ENCODE results near the gene MYEOV.

GRCh38 chr11:69283446-69283845, 10.5 kb upstream of the MYEOV start:
- no peak for TF ChIP-seq CTCF (conservative IDR thresholded peaks at IDR 0.05; ENCODE audit: low read depth in 2 of 2)
- no peak for TF ChIP-seq EZH2phosphoT487 (IDR thresholded peaks at IDR 0.05; ENCODE audit: unreplicated experiment)
- no peak for TF ChIP-seq POLR2AphosphoS5 (IDR thresholded peaks at IDR 0.05; ENCODE audit: low read depth)
